HG02938 (cell line): ENCODE measurements around the gene ABCA5.
"Not testable (repeated sequence)": the region's sequence is repeated elsewhere in the genome, so short reads cannot be mapped to it uniquely, and the experiment has no call there.

ENCODE experiments used
- ATAC-seq: cut with Tn5 transposase; IDR thresholded peaks from one replicate; pipeline ENCODE4 v1.9.1; 2021; ENCODE audit warnings: mild to moderate bottlenecking, moderate library complexity; ENCODE audit not compliant: unreplicated experiment

The ABCA5 gene

DNA sequence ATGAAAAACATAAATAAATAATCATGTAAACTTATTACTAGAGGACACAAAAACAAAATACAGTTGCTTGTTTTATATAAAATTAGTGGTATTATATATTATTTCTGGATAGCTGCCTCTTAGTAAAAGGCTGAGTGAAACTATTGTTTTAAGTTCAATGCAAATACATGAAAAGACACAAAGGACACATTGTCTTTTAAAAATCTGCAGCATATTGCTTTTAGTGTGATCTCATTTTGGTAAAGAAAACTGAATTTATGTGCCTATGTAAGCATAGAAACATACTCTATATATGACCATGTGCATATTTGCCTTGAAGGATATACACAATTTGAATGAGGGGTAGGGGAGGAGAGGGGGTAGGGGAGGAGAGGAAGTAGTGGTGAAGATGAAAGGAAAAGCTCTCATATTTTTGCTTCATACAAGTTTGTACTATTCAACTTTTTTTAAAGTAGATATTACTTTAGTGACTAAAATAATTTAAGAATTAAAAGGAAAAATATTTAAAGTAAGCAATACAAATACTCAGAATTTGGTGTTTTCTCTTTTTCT lies 104.2 kb downstream of the ABCA5 start:
- no peak for ATAC-seq

DNA sequence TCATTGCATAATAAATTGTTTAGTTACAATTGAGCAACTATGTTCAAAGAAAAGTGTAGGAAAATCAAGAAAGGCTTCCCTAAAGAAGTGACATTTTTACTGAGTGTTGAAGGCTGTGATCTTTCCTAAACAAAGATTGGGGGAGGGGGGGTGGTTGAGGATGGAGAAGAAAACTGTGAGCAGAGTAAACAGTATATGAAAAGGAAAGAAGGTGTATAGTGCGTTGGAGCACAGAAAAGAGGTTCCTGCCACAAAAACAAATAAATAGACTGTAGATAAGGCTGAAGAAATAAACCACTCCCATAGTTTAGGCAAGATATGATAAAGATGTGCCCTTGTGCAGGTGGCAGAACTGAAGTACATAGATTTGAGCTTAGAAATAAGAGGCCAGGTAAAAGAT lies 106.8 kb downstream of the ABCA5 start:
- ATAC-seq, result no peak

DNA sequence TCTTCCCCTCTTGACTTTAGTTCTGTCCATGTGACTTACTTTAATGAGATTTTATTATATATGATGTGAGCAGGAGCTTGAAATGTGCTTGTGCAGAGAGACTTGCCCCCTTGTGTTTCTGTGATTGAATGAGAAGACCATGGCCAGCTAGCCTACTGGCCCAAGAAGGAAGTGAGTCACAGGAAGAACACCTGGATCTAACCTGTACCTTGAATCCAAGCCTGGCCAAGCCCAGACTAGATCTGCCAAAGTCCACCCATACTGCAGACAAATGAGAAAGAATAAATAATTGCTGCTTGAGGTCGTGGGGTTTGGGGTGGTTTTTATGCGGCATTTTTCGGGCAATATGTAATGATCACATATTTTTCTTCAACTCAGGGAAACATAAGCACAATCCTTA lies 107.9 kb downstream of the ABCA5 start:
- no peak for ATAC-seq

DNA sequence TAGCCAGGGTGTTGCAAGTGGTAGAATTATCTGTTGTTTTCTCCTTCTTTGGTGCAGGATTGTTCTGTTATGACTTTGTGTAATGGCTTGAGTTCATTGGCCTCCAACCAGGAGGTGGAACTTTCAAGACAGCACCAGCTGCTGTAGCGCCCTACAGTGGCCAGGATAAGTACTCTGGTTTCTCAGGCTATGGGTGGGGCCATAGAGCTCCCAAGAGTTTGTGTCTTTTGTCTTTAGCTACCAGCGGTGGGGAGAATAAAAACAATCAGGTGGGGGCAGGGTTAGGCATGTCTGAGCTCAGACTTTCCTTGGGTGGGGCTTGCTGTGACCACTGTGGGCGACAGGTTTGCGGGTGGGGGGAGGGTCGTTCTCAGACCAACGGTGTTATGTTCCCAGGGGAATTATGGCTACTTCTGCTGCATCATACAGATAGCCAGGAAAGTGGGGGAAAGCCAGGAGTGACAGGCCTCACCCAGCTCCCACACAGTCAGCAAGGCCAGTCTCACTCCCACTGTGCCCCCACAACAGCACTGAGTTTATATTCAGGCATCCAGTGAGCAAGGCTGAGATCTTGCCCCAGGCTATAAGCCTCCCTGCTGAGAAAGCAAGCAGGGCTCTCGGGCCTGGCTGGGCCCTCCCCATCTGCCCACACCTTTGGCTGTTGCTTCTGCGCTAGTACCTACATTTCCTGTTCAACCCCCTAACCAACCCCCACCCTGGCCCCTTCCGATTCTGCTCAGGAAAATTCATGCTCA lies 113.7 kb downstream of the ABCA5 start:
- ATAC-seq, result no peak

DNA sequence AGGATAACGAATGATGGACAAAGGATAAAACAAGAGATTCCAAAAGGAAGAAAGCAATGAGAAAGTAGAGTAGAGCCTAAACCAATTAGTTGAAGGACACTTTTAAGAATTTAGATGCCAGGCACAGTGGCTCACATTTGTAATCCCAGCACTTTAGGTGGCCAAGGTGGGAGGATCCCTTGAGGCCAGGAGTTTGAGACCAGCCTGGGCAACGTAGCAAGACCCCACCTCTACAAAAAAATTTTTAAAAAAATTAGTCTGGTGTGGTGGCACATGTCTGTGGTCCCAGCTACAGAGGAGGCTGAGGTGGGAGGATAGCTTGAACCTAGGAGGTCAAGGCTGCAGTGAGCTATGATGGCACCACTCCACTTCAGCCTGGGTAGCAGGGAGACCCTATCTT lies 118.3 kb downstream of the ABCA5 start:
- ATAC-seq, result no peak

DNA sequence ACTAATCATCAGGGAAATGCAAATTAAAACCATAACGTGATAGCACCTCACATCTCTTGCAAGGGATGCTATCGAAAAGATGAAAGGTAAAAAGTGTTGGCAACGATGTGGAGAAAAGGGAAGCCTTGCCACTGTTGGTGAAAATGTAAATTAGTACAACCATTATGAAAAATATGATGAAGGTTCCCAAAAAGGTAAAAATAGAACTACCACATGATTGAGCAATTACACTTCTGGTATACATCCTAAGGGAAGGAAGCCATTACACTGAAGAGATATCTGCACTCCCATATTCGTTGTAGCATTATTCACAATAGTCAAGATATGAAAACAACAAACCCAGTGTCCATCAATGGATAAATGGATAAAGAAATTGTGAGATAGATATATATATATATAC lies 119.8 kb downstream of the ABCA5 start:
- no peak for ATAC-seq

DNA sequence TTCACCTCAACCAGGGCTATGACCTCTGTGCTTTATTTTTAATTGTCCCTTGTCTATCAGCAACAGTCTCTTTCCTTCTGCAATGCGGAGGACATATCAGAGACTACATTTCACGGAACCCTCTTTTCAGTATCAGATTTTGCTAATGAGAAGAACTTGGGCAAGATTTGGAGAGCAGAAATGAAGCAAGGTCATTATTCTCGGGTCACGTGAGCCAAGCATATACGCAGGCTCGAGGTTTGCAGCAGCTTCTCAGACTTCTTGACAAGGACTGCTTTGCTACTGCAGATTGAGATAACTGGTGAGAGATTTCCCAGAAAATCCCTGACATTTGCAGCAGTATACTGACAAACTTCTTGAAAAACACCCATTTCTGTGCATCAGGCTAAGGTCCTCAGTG lies 128.7 kb downstream of the ABCA5 start:
- ATAC-seq, result no peak

DNA sequence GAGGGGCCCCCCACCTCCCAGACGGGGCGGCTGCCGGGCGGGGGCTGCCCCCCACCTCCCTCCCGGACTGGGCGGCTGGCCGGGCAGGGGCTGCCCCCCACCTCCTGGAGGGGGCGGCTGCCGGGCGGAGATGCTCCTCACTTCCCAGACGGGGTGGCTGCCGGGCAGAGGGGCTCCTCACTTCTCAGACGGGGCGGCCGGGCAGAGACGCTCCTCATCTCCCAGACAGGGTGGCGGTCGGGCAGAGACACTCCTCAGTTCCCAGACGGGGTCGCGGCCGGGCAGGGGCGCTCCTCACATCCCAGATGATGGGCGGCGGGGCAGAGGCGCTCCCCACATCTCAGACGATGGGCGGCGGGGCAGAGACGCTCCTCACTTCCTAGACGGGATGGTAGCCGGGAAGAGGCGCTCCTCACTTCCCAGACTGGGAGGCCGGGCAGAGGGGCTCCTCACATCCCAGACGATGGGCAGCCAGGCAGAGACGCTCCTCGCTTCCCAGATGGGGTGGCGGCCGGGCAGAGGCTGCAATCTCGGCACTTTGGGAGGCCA lies 130.8 kb downstream of the ABCA5 start:
- not testable (repeated sequence) for ATAC-seq
